Measurements from ENCODE around the gene NUDC.
A peak's percentile ranks its signal among the peaks of the same experiment; 100 is the strongest.
"Not testable (repeated sequence)": the region's sequence is repeated elsewhere in the genome, so short reads cannot be mapped to it uniquely, and the experiment has no call there.

NUDC gene

DNA sequence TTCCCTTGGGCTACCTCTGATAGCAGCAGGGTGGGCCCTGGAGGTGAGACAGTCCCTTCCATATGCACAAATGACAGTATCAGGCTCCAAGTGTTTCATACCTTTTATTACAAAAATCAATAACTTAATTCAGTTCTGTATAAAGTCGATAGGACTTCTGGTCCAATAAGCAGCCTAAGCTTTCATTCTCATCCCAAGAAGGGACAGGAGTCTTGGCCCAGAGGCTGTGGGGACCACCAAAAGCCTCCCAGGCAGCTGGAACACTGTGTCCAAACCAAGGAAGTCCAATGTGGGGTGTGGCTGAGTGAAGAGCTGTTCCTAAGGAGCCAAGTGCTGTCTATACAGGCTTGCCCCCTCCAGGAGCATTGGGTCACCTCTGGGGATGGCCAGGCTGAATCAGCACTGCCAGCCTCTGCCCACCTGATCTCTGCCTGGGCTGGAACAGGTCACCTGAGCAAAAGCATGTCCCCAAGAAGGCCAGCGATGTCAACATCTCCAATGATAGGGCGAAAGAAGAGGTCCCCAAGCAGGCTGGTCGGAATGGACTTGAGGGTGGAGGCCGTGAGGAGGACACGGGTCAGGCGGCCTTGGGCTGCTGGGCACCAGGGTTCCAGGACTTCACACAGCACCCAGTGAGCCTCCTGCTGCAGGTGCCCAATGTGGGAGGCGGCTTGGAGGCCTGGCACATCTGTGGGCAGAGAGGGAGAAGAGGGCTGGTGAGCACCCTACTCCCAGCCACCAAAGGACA lies 10.0 kb upstream of the NUDC start:
- no peak for DNase-seq

DNA sequence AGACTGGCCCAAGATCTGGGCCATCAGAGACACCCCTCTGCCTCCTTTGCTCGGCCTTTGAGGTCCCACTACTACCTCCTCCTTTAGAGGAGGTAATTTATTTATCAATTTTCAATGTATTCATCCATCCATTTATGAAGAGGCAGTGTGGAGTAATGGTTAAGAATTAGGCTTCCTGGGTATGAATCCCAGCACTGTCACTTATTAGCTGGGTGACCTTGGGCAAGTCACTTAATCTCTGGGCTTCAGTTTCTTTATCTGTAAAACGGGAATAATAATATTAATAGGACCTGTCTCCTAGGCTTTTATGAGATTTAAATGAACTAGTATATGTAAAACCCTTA lies 9.4 kb upstream of the NUDC start:
- DNase-seq = no peak

DNA sequence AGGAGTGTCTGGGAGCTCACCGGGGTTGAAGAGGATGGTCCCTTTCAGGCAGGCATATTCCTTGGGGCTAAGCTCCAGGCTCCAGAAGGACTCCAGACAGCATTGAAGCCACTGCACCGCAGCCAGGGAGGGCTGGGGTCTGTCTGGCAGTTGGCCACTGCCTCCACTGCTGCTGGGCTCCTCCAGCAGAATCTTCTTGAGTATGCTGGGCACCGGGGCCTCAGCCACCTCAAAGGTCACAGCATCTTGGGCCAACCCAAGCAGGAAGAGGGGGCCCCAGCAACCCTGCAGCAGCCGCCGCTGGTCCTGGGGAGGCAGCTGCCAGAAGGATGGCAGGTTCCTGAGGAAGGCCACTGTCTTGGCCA lies 8.2 kb upstream of the NUDC start:
- DNase-seq = no peak

DNA sequence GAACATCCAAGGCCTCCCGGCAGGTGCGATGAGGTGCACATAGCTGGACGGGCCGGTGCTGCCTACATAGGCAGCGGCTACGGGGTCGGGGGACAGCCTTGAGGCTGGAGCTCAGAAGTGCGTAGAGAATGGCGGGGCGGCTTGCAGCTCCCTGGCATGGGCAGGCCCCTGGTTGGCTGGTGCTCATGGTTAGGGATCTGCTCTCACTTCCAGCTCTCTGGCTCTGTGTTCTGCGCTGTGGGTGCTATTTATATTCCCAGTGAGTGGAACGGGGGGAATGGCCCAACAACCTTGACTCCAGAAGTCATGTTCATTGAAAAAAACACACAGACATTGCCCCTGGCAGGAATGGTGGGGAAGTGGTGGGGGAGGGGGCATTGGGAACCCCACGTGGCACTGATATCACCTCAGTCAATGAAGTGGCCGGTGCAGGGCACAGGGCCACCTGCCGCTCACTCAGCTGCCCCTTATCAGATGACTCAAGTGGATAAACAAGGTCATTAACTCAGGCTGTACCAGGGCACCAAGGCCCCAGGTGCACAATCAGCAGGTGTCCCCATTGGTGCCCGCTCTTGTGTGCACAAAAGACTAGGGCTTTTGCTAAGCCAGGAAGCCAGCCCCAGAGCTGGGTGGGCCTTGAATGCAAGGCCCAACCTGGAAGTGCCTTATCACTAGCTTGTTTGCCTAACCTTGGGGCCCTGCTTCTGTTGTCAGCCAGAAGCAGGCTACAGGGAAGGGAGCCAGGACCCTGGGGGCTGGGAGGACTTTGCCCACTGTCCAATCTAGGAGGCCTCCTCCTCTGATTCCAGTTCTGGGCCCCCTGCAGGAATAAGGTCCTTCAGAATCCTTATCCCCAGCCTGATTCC lies 7.6 kb upstream of the NUDC start, which contains the start of gene NR0B2:
Gene NR0B2 (minus strand): TSS at position 222 of the 866 bp plus-strand sequence. CDS start 35 bp downstream, at position 187.
- DNase-seq = no peak

DNA sequence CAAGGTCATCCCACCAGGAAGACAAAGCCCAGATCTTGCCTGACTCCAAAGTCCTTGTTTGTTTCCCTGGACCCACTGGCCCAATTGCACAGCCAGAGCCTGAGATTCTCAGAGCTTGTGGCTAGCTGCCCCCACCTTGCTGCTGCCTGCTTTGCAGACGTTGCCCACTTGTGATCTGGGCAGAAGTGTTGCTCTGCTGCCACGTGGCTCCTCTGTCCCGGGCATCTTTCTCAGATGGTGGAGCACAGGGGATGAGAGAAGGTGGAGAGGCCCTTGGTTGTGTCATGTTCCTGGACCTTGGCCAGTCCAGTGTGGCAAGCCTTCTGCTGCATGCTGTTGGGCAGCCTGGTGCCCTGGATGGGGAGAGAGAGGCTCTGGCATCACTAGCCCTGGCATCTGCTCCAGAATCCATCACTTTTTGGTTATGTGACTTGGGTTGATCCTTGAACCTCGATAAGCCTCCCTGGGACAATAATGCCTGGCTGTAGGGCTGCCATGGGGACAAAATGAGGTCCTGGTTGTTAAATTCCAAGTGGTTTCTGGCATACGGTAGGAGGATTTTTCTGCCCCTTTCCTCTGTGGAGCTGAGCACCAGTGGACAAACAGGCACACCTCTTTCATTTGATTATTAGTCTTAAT lies 6.2 kb upstream of the NUDC start:
- DNase-seq = no peak

DNA sequence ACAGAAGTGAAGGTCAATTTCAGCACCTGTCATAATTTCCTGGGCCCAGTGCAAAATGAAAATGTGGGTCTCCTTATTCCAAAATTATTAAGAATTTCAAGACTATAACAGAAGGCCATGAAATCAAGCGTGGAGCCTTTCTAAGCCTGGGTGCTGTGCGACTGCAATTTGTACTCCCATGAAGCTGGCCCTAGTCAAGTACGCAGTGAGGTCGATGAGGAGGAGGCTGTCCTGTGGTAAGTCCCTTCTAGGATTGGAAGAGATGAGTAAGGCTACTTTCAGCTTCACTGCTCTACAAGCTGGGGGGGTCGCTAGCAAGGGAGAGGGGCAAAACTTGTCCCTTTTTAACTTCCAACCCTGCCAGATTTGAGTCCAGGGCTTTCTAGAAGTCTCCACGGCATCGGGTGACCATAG lies 410 bp upstream of the NUDC start:
- no peak for DNase-seq

DNA sequence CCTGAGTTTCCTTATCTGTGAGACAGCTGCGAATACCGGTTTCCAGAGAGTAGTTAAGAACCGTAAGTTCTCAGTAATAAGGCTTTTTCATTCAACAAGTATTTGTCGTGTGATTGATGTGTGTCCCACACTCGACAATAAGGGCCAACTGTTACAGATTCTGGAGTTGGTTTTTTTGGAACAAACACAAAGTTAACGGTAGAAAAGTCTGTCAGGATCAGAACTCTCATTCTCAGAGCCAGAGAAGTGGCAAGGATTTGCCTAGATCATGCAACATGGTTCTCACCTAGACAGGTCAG lies 837 bp downstream of the NUDC start:
- peak in 1 of 58 donors; percentile 1 for DNase-seq

DNA sequence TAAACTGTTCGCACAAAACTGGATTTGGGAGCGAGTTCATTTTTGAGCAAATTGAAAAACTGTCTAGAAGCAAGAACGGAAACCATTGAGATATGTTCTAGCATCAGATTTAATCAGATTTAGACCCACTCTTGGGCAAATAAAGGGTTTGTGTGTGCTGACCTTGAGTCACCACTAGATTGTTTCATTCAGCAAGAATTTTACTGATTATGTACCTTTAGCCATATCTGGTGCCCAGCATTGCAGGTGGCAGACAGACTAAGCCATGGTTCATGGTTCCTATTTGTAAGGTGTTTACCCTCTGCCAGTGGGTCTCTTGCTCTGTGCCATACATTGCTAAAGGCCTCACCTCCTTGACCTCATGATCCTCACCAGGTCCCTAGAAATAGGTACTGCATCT lies 1.4 kb downstream of the NUDC start:
- DNase-seq = no peak

DNA sequence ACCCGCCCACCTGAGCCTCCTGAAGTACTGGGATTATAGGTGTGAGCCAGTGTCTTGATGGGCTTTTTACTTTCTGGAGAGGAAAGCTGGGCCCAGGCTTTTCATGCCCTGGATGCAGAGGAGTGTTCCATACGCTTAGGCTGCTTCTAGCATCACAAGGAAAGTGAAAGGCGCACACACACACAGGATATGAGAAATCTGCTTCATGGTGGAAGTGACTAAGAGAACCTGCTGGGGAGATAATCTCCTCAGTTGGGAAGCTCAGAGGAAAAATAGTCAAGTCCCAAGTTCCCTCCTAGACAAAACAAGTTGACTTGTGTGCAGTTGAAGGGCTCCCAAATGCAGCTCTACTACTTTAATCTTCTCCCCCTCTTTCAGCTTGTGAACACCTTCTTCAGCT lies 2.2 kb downstream of the NUDC start:
- DNase-seq = no peak

DNA sequence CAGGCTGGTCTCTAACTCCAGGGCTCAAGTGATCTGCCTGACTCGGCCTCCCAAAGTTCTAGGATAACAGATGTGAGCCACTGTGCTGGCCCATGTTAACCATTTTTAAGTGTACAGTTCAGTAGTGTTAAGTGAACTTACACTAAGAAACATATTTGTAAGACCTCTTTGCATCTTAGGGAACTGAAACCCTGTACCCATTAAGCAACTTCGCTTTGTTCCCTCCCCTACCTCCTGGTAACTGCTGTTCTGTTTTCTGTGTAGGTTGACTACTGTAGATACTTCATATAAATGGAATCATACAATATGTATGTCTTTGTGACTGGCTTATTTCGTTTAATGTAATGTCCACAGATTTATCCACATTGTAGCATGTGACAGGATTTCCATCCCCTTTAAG lies 11.0 kb downstream of the NUDC start:
- DNase-seq = no peak

DNA sequence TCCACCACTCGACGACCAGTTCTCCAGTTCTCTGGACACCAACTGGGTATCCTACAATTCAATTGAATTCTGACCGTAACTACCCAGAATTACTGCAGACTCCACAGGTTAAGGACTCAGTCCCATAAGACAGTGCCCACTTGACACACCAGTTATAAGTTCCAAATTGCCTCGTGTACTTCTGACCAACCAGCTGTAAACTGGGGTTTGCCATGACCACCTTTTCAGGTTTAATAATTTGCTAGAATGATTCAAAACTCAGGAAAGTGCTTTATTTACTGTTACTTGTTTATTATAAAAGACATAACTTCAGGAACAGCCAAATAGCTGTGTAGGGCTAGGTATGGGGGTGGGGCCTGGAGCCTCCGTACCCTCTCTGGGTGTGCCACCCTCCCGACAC lies 15.3 kb downstream of the NUDC start:
- DNase-seq = no peak

DNA sequence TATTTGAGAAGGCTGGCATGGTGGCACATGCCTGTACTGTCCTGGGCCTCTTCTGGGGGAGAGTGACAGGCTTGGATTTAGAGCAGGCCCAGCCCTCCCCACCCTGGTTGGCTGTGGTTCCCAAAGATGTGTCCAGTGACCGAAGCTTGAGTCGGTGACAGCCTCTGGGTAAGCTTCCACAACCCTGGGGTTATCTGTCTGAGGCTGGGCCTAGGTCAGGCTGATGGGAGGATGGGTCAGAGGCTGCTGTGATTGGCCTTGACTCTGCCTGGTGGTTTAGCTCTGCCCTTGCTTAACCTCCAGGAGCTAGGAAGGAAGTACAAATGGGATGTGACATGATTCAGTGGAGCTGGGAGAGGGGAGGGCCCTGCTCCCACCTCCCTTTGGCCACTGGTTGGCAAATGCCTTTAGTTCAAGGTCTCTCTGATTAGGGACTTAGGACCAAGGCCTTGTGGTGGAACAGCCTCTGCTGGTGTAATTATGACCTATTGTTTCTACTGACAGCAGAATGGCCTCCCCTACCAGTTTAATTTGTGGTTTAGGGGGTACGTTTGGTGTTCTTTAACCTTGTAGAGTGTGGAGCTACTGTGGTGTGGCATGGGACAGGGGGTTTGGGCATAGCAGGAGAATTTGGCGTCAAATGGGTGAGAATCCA lies 16.6 kb downstream of the NUDC start:
- DNase-seq = no peak

DNA sequence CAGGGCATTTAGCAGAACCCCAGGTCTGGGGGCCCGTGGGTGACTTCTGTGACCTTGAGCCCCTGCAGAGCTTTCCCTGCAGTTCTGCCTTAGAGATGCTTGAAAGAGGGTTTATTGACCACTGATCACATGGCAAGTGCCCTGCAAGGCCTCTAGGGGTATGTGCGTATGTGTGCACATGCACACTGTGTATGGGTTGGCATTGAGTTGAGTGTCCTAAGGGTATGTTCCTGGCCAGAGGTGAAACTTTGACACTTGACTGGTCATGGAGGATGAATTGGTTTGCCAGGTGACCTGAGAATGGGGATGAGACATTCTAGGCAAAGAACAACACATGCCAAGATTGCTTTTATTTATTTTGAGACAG lies 17.1 kb downstream of the NUDC start:
- DNase-seq = no peak

DNA sequence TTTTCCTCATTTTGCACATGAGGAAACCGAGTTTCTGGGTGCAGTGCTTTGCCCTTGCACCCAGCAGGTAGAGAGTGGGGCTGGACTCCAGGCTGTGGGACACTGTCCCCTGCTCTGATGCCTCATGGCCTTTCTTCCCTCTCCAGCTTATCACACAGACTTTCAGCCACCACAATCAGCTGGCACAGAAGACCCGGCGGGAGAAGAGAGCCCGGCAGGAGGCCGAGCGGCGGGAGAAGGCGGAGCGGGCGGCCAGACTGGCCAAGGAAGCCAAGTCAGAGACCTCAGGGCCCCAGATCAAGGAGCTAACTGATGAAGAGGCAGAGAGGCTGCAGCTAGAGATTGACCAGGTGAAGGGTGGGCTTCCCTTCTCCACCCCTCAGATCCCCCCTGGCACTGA lies 19.8 kb downstream of the NUDC start:
- no peak for DNase-seq

DNA sequence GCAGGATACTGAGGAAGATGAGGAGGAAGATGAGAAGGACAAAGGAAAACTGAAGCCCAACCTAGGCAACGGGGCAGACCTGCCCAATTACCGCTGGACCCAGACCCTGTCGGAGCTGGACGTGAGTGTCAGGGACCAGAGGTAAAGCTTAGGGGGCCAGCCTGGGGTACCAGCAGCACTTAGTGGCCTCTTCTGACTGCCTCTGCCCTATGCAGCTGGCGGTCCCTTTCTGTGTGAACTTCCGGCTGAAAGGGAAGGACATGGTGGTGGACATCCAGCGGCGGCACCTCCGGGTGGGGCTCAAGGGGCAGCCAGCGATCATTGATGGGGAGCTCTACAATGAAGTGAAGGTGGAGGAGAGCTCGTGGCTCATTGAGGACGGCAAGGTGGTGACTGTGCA lies 21.1 kb downstream of the NUDC start:
- DNase-seq = no peak

DNA sequence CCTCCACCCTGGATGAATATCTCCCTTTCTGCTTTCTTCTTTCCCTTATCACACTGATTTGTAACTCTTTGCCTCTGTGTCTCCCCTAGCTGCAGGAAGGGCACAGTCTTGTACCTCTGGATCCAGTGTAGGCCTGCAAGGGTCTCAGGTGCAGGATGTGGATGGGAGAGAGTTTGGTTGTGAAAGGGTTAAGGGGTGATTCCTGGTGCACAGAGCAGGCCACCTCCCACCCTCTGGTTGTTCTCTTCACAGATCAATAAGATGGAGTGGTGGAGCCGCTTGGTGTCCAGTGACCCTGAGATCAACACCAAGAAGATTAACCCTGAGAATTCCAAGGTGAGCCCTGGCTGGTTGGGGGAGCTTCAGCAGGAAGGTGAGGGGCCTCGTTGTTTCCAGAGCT lies 23.6 kb downstream of the NUDC start:
- DNase-seq = no peak

DNA sequence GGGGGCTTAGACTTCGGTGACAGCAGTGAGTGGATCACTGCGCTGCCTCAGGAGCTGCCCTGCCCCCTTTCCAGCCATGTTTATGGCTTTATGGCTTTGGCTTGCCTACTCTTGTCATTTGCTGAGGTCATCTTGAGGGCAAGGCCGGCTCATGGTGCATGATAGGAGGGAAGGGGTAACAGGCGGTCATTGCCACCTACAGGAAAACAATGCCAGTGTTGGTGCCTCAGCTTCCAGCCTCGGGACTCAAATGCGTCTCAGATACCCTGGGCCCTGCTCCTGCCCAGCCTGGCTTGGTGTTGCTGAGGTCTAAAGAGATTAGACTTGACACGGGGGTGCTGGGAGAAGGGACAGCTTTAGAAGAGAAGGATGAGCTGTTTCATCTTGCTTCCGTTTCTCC lies 24.2 kb downstream of the NUDC start:
- DNase-seq = no peak

DNA sequence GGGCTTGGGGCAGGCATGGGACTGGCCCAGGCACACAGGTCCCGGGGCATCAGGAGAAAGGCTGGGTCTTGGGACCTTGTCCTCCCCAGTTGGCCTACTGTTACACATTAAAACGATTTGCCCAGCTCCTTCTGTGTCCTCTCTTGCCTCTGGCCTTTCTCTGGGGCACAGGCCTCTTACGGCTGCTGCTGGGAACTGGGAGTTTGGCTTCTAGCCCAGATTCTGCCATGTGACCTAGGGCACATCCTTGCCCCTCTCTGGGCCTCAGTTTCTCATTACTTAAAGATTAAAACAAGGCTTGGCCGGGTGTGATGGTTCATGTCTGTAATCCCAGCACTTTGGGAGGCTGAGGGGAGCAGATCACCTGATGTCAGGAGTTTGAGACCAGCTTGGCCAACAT lies 24.7 kb downstream of the NUDC start:
- no peak for DNase-seq

DNA sequence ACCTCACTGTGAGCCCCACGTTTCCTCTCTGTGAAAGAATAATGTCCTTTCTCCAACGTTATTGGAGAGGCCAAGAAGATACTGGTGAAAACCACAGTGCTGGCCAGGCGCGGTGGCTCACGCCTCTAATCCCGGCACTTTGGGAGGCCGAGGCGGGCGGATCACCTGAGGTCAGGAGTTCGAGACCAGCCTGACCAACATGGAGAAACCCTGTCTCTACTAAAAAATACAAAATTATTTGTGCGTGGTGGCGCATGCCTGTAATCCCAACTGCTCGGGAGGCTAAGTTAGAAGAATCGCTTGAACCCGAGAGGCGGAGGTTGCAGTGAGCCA lies 27.1 kb downstream of the NUDC start:
- not testable (repeated sequence) for DNase-seq

DNA sequence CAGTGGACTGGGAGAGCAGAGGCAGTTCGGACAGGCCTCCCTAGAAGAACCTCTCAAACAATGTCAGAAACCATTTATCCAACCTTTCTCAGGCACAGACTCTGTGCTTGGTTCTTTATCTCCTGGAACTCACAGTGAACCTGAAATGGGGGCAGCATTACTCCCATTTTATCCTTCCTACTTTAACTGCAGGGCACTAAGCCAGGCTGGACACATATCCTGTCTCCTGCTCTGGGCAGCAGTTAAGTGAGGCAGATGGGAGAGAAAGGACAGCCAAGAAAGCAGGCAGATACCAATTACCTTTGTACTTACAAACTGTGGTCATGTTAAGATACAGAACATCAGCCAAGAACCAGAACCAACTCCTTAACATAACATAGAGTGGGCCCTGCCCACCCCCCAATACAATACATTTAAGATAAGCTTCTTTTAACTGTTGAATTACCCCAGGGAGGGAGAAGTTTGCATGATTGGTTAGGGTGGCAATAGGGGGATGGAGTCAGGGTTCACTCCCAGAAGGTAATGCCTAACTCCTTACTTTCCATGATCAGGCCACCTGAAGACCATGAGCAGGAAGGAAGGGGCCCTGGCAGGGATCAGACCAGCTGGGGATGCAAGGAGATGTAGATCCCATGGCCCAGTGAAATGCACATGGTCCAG lies 27.9 kb downstream of the NUDC start:
- no peak for DNase-seq

DNA sequence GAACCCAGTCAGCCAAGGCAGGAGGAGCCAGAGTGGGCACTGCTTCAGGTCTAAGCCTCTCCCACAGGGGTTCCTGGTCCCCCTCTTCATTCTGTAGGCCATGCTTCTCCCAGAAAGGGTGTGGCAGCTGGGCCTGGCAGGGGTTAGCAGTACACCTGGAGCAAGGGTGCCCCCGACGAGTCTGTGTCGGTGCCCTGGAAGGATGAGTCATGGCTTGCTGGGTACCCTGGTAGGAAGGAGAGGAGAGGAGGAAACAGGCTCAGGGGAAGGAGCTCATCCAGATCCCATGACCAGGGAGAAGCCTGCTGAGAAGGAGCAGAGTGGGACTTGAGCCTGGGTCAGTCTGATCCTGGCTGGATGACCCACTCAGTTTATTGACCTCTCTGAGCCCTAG lies 28.4 kb downstream of the NUDC start:
- no peak for DNase-seq

DNA sequence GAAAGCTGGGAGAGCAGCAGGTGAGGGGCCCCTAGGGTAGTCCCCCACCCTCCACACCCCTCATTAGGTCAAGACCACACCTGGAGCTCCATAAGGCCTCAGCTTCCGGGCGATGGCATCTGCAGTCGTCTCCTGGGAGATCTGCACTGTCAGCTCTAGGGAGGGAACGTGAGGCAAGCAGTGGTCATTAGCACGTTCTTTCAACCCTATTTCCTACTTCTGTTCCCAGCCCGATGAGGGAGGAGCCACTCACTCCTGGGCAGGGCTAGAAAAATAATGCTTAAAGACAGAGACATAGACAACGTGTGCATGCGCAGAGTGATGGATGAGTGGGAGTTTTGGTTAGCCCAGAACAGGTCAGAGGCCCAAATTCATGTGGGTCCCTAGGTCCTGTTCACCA lies 29.1 kb downstream of the NUDC start:
- no peak for DNase-seq

Measured in anterior cingulate cortex (tissue), 58 donors.